HPDE6-E6E7 (cell line): Measurements from ENCODE around the gene SPDYE3.
"Not testable (repeated sequence)": the region's sequence is repeated elsewhere in the genome, so short reads cannot be mapped to it uniquely, and the experiment has no call there.

Experiments
- DNase-seq: peaks from one replicate; pipeline ENCODE4 v3.0.0; 2011; ENCODE audit warnings: missing footprints; ENCODE audit errors: extremely low spot score

Gene SPDYE3

DNA sequence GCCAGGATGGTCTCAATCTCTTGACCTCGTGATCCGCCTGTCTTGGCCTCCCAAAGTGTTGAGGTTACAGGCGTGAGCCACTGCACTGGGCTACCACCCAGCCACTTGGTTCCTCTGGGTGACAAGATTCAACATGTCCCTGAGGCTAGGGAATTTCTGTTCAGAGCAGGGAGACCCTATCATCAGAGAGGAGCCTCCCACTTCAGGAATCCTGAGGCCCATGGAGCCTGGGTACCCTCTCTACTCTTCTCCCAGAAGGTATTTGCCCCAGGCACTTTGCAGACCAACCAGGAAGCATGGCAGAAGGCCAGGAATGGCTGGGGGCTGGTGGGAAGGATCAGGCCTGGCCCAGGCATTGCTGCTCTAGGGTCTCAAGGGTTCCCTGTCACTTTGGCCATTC lies 19.2 kb upstream of the SPDYE3 start:
- DNase-seq = not testable (repeated sequence)

DNA sequence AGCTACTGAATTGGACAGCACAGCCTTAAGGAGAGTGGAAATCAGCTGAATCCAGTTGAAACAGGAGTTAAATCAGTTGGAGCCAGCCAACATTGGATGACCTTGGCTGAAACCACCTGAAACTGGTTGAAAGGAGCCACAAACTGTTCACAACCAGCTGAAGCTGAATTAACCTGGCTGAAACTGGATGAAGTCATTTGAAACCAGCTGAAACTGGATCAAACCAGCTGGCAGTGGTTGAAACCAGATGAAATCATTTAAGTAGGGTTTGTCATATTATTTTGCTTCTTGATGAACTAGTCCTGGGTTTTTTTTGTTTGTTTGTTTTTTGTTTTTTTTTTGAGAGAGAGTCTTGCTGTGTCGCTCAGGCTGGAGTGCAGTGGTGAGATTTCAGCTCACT lies 15.3 kb upstream of the SPDYE3 start:
- DNase-seq = not testable (repeated sequence)

DNA sequence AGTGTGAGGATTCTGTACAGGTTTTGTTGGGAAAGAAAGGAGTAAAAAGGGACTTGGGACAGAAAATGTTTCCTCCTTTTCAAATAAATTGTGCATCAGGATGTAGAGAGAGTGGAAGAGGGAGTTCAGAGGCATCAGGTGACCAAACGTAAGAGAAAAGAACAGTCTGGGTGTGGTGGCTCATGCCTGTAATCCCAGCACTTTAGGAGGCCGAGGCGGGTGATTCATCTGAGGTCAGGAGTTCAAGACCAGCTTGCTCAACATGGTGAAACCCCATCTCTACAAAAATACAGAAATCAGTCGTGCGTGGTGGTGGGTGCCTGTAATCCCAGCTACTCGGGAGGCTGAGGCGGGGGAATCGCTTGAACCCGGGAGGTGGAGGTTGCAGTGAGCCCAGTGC lies 12.2 kb upstream of the SPDYE3 start:
- not testable (repeated sequence) for DNase-seq

DNA sequence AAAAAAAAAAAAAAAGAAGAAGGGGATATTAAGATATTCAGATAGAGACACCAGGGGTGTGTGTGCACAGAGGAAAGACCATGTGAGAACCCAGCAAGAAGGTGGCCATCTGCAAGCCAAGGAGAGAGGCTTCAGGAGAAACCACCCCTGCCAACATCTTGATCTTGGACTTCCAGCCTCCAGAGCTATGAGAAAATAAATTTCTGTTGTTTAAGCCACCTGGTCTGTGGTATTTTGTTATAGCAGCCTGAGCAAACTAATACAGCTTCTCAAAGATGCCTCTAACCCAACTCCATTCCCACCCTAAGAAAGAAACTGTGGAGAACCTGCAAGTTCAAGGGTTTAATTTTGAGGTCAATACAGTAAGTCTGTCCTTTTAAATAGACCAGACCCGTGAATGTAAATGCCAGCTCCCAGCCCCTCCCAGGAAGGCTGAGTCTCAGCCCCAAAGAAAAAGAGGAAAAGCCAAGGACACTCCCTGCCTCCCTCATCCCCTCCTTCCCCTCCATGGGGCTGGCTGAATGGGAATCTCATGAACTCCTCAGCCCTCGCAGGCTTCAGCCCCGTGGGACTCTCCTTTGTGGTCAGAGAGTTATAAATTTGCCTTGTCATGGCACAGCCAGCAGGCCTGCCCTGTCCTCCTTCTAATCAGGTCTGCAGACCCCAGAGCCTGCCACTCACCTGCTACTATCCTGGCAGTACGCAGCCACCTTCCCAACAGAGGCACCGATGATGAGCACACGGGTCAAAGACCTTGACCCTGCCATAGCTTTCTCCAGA lies 9.5 kb upstream of the SPDYE3 start:
- not testable (repeated sequence) for DNase-seq

DNA sequence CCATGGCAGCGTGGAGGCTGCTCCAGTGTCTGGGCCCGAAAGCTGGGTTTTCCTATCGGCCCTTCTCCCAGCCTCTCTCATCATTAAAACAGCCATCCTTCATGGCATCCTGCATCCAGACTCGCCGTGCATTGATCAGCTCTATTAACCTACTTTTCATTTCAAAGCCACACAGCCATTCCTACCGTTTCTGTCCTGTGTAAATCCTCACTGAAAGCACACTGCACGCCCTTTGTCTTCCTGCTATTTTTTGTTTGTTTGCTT lies 8.9 kb upstream of the SPDYE3 start:
- DNase-seq = not testable (repeated sequence)

DNA sequence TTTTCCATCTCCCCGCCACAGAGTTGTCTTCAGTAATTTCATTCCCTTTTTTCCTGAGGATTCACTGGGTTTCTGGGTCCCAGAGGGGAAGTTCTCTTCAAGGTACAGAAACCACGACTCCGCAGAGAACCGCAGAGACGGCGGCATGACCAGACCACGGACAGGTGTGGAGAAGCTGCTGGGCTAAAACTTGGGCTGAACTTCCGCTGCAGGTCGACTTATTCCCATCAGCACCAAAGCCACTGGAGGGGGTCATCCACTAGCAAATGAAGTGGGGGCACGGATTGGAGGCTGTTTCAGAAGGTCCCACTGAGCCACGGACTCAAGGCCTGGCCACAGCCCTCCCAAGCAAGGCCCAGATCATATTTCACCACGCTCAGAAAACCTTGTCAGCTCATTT lies 3.0 kb upstream of the SPDYE3 start:
- DNase-seq = not testable (repeated sequence)

DNA sequence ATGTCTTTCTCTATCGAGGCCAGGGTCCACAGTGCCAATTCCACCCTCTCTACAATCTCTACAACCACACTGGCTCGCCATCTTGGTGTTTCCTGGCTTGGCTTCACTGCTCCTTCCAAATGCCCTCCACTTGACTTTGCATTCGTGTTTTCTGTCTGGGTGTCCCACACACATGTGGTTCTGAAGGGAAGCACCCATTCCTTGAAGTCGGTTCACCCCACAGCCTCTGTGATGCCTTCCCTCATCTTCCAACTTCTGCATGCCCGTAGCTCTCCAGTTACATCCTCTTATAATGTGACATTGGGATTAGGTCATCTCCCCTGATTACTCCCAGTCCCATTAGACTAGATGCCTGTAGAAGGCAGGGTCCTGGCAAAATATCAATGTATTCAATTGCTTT lies 10.8 kb downstream of the SPDYE3 start:
- DNase-seq = not testable (repeated sequence)

DNA sequence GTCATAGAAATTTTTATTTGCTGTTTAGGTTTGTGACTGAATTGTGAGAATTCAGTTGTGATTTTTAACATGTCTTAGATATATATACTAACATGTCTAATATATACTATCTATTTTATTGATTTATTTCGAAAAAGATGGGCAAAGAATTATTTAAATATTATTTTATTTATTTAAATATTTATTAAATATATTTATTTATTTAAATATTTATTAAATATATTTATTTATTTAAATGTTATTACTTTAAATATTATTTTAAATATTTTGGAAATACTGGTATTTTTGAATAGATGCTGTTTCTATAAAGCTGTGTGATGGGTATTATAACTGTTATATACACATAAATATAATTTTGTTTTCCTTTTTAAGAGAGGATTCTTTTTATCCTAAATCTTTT lies 14.1 kb downstream of the SPDYE3 start:
- not testable (repeated sequence) for DNase-seq

DNA sequence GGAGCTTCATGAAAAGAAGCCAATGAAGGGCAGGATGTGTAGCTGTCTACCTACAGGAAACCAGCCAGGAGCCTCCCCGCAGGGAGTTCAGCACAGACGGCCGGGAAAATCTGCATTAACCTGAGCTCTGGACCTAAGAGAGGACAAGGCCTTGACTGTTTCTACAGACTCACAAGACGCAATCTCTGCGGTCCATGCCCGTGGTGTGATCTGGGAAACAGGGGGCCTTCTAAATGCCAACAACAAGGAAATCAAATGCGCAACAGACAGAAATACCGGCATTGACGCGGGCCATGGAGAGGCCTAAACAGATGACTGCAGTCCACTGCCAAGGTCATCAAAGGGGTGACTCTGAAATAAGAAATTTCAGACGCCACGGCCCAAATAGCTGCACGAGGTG lies 16.7 kb downstream of the SPDYE3 start:
- DNase-seq = not testable (repeated sequence)

DNA sequence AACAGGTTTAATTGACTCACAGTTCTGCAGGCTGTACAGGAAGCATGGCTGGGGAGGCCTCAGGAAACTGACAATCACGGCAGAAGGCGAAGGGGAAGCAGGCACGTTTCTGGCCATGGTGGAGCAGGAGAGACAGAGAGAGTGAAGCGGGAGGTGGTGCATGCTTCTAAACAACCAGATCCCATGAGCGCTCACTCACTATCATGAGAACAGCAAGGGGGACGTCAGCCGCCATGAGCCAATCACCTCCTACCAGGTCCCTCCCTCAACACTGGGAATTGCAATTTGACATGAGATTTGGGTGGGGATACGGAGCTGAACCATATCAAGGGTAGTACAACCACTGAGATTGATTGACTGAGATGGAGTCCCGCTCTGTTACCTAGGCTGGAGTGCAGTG lies 18.2 kb downstream of the SPDYE3 start:
- DNase-seq = not testable (repeated sequence)

DNA sequence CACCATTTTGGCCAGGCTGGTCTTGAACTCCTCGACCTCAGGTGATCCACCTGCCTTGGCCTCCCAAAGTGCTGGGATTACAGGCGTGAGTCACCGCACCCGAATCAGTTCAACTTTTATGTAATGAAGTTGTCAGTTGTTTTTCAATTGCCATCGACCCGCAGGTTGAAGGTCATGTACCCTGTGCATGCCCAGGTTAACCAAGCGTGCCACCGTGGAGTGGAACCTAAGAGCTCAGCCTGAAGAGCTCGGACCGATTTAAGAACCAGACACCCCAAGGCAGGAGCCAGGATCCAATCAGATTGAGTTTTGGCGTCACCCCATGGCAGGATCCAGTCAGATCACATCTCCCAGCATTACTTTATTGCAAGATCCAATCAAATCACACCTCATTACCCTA lies 19.4 kb downstream of the SPDYE3 start:
- not testable (repeated sequence) for DNase-seq

DNA sequence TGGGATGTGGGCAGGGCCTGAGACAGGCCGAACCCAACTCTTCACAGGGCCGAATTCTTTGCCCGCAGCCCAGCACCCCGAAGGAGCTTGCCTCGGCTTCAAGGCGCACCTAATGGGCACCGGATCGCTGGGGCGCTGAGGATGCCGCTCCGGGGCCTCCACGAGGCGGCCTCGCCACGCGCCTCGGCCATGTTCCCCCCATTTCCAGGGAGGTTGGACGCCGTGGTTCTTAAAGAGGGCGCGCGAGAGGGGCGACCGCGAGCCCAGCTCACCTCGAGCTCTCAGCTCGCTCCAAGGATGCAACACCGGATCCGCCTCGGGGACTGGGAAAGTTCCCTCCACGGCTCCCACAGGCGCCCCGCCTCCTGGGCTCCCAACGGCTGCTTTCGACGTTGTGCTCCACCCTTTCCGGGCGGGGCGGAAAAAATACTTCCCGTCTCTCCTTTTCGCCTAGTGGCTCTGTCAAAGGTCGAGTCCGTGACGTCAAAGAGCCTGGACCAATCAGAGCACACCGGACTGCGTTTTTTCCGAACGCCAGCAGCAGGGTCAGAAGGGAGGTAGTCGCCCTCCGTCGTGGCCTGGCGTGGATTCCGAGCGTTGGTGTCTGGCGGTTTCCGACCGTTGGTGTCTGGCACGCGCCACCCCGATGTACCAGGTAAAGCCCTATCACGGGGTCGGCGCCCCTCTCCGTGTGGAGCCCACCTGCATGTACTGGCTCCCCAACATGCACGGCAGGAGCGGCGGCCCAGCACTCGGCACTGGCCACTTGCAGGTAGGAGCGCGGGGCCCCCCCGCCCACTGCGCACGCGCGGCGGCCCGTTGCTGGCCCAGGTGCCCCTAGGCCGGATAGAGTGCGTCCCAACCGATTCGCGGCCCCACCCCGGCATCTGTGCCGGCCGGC lies 28.3 kb downstream of the SPDYE3 start:
- peak; percentile 60 for DNase-seq

DNA sequence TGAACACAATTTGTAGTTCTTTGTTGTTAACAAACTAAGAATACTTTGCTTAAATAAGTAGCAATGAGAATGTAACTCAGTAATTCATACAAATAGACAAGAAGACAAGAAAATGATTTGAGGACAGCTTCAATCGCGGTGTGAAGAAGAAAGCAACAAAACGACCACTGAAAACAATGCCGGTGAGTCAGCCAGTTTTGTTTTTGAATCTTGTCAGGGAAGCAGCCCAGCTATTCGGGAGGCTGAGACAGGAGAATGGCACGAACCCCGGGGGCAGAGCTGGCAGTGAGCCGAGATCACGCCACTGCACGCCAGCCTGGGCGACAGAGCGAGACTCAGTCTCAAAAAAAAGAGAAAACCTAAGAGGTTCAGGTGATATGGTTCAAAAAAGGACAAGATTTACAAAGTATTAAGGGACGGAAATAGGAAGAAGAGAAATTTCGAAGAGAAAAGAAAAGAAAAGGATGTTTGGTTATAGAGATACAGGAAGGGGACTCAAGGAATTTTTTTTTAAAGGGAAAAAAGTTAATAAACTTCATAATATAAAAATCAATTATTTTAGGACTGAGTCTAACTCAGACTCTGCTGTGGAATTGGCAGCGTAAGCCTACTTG lies 30.7 kb downstream of the SPDYE3 start:
- not testable (repeated sequence) for DNase-seq

DNA sequence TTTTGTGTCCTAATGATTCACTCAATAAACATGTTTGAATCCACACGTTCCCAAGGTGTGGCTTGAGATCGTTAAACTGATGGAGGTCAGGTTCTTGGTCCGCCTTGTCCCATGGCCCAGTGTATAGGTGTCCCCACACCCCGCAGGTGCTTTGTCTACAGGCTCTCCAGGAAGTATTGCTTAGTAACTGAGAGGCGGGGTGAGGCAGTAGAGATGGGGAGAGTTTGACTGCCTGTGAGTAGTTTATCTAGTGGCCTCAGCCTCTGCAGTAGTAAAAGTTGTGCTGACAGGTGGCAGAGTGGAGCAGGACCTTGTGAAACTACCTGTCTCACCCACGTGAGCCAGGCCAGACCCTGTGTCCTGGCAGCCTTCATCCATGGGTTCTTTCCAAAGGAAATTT lies 33.8 kb downstream of the SPDYE3 start:
- DNase-seq = not testable (repeated sequence)

DNA sequence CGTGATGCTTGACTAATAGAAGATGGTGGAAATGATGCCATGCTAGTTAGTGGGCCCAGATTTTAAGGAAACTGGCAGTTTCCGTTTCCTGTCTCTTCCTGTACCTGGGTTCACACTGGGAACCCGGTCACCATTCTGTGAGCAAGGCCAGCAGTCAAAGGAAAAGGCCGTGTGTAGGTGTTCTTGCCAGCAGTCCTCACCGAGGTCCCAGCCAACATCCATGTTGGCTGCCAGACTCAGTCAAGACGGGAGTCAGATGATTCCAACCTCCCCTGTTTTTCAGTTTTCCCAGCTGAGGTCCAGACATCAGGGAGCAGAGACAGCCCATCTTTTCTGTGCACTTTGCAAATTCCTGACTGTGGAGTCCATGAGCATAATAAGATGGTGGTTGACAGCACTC lies 35.3 kb downstream of the SPDYE3 start:
- no peak for DNase-seq

DNA sequence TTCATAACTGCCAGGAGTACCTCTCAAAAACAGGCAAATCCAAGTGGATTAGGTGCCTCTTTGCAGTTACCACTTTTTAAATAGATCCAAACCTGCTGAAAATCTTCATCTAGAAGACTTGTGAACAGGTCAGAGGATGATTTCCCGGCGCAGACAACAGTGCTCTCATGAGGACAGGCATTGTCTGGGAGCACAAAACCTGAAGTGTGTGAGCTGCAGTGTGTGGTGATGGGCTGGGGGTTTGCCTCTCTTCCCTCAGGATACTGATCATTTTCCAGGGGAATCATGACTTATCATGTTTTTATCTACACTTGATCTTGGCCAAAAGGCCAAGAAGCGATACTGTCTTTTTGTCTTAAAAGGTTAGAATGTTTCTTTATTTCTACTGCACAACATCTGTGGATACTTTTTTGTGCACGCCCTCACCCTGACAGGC lies 36.6 kb downstream of the SPDYE3 start:
- not testable (repeated sequence) for DNase-seq

DNA sequence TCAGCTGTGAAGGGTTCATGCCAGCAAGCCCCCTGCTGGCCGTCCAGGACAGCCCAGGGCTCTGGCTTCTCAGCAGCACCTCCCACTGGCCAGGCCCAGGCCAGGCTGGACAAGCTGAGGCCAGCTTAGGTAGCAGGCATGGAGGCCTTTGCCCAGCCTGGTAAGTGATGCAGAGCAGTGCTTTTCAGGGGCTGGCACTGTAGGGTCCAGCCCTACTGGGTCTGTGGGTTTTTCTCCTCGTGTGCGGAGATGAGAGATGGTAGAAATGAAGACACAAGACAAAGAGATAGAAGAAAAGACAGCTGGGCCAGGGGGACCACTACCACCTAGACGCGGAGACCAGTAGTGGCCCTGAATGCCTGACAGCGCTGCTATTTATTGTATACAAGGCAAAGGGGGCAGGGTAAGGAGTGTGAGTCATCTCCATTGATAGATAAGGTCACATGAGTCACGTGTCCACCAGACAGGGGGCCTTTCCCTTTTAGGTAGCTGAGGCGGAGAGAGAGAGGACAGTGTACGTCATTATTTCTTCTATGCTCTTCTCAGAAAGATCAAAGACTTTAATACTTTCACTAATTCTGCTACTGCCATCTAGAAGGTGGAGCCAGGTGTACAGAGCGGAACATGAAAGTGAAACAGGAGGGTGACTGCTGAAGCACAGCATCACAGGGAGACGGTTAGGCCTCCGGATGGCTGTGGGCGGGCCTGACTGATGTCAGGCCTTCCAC lies 37.2 kb downstream of the SPDYE3 start:
- not testable (repeated sequence) for DNase-seq

DNA sequence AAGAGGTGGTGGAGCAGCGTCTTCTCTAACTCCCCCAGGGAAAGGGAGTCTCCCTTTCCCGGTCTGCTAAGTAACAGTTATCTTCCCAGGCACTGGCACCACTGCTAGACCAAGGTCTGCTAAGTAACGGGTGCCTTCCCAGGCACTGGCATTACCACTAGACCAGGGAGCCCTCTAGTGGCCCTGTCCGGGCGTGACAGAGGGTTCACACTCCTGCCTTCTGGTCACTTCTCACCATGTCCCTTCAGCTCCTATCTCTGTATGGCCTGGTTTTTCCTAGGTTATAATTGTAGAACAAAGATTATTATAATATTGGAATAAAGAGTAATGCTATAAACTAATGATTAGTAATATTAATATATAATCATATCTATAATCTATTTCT lies 37.8 kb downstream of the SPDYE3 start:
- not testable (repeated sequence) for DNase-seq

DNA sequence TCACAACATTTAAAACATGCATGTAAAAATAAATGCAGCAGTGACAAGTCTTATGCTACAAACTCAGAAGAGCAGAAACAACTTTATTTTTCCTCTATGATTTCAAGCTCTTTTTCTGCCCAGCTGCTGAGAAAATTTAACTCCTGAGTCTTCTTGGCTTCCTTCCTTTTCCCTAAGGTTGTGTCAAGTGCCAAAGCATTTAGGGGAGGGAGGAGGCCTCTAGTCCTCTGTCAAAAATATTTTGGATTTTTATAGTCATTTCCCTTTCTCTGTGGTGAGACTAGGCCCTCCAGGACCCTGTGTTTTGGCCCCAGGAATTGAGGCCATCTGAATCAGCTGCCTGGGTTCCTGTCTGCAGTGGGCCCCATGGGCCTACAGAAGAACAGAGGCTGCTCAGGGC lies 39.4 kb downstream of the SPDYE3 start:
- no peak for DNase-seq

DNA sequence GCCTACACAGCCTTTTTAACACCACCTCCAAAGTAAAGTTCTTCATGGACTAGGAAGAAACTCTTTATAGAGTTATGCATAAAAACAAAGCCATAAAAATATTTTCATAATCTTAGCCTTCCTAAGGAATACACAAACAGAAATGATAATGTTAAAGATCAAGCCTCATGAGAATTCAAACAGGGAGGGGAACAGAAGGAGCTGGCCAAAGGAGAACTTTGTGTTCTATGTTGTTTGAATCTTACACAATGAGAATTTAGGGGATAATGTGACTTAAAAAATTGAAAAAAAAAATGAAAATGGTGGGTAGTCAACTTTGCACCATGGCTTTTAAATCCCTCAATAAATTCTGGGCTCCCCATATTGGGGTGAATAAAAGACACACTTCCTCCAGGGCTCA lies 41.3 kb downstream of the SPDYE3 start:
- DNase-seq = no peak

DNA sequence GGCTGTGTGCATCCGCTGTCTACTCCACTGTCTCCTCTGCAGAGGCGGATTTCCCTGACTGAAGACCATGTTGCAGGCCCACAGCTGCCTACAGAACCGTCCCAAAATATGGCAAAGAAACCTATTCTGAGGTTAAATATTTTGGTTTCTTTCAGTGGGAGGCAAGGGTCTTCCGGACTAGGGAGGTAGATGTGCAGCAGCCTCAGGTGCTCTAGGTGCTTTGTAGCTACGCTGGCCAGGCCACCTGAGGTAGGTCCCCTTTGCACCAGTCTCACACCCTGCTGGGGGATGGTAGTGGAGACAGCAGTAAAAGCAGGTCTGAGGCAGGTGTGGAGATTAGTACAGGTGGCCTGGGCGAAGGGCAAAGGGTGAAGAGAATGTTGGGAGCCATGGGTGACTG lies 42.3 kb downstream of the SPDYE3 start:
- no peak for DNase-seq

DNA sequence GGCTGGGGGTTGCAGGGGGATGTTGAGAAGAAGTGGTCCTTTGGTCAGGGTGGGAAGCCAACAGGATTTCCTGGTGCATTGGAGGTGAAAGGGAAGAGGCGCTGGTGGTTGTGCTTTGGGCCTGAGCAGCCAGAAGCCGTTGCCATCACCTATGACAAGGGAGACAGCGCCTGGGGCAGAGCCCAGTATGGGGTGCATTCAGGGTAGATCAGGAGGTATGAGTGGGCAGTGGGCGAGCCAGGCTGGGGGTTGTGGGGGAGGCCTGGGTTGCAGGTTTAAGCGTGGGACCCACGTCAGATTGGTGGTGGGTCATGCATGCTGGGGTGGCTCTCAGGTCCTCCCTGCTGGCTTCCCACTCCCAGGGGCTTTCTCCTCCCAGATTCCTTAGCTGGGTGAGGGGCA lies 44.2 kb downstream of the SPDYE3 start:
- no peak for DNase-seq
